Breast epithelium (tissue), 4 donors: ENCODE results near the gene ZC3H13. TPM values are rescaled to one million over a fixed set of nuclear protein-coding genes. Genes with fewer than 3 reads are reported as not detected.

ENCODE experiments used
- DNase-seq, 2 donors: peaks; one replicate each; pipeline ENCODE4 v3.0.0-alpha.2; 2019; ENCODE audit warnings: low spot score in 2 of 2
- H3K27ac ChIP-seq, 2 donors: fragments of 200-600 bp; sonication (generic) in 1 of 2; one replicate each; pipeline ENCODE4 v1.5.1; 2016 to 2019; ENCODE audit warnings: mild to moderate bottlenecking in 1 of 2
- H3K27me3 ChIP-seq, 2 donors: fragments of 200-600 bp; sonication (generic) in 1 of 2; one replicate each; pipeline versions ENCODE4 v1.5.1 to v1.6.0; 2017 to 2019; ENCODE audit warnings: control low read depth in 1 of 2, mild to moderate bottlenecking in 1 of 2
- H3K36me3 ChIP-seq: fragments of 200-600 bp; one replicate; pipeline ENCODE4 v1.5.1; 2019
- H3K4me1 ChIP-seq, 2 donors: fragments of 200-600 bp; sonication (generic); one replicate each; pipeline ENCODE4 v1.5.1; 2016 to 2019; ENCODE audit warnings: control low read depth in 1 of 2
- H3K4me3 ChIP-seq, 3 donors: fragments of 200-600 bp; sonication (generic); 1 replicate in 2 of 3; 2 replicates in 1 of 3; pipeline ENCODE4 v1.5.1; 2016 to 2019; ENCODE audit warnings: mild to moderate bottlenecking in 3 of 3, moderate library complexity in 2 of 3
- H3K9me3 ChIP-seq, 2 donors: fragments of 200-600 bp; sonication (generic) in 1 of 2; one replicate each; pipeline ENCODE4 v1.5.1; 2016 to 2019; ENCODE audit warnings: control low read depth in 1 of 2
- POLR2A ChIP-seq: fragments of 450-650 bp; IDR thresholded peaks from one replicate; pipeline ENCODE4 v1.6.1; 2016; ENCODE audit warnings: antibody characterized with exemption, mild to moderate bottlenecking, moderate library complexity
- POLR2AphosphoS5 ChIP-seq, 3 donors: sonication (generic); formaldehyde crosslinking; IDR thresholded peaks; one replicate each; pipeline ENCODE4 v1.6.1; 2017; ENCODE audit warnings: antibody characterized with exemption in 3 of 3
- intact Hi-C: fragments of 100-400 bp; cut with DNase I; formaldehyde crosslinking; loops from one replicate; pipeline ENCODE4 v1.15.1; 2023; ENCODE audit warnings: low total_unique reads
- total RNA-seq, 3 donors: library from RNA; depleted of rRNA; stranded (reverse); fragments of >200 nt; gene quantifications; one replicate each; pipeline ENCODE4 v1.1.0, GENCODE V29; 2016
- TF ChIP-seq, protein P1 (sequence below), 3 donors: fragments of 450-650 bp; IDR thresholded peaks; one replicate each; pipeline ENCODE4 v1.5.1; 2016 to 2017; ENCODE audit warnings: antibody characterized with exemption in 3 of 3, mild to moderate bottlenecking in 3 of 3, moderate library complexity in 3 of 3

The ZC3H13 gene
- total RNA-seq, 3 donors from 2014 or later, result 31.0 to 40.6 (median 38.9) TPM

DNA sequence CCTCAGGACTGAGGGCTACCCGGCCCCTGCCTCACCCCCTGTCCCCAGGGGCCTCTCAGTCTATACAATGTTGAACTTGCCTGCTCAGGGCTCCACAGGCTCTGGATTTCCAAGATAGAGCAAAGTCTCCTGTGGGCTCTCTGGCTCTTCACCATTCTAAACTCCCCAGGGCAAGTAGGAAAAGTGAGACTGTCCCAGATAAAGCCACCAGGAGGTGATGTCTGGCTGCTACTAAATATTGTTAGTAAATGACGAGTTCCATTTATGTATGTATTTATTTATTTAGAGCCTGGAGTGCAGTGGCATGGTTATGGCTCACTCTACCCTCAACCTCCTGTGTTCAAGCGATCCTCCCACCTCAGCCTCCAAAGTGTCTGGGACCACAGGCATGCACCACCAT, 127.4 kb downstream of the ZC3H13 start:
- no peaks in the 10 kb centered on the region for H3K9me3 ChIP-seq
- intact Hi-C loops, result no loop called here
- no peaks in the 10 kb centered on the region for H3K36me3 ChIP-seq
- H3K4me3 ChIP-seq, result no peak overlapping the region
- H3K4me1 ChIP-seq, result no peaks in the 10 kb centered on the region
- no peak overlapping the region for H3K27ac ChIP-seq
- DNase-seq, result no peak
- TF ChIP-seq, protein P1, sequence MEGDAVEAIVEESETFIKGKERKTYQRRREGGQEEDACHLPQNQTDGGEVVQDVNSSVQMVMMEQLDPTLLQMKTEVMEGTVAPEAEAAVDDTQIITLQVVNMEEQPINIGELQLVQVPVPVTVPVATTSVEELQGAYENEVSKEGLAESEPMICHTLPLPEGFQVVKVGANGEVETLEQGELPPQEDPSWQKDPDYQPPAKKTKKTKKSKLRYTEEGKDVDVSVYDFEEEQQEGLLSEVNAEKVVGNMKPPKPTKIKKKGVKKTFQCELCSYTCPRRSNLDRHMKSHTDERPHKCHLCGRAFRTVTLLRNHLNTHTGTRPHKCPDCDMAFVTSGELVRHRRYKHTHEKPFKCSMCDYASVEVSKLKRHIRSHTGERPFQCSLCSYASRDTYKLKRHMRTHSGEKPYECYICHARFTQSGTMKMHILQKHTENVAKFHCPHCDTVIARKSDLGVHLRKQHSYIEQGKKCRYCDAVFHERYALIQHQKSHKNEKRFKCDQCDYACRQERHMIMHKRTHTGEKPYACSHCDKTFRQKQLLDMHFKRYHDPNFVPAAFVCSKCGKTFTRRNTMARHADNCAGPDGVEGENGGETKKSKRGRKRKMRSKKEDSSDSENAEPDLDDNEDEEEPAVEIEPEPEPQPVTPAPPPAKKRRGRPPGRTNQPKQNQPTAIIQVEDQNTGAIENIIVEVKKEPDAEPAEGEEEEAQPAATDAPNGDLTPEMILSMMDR (IDR thresholded peaks at IDR 0.05), result no peak
- no peak for TF ChIP-seq POLR2A
- no peak for TF ChIP-seq POLR2AphosphoS5 (IDR thresholded peaks at IDR 0.05)
- no peaks in the 10 kb centered on the region for H3K27me3 ChIP-seq

- Histone ChIP-seq H3K36me3 (no peaks in the 10 kb centered on the region), H3K4me1 (no peaks in the 10 kb centered on the region), H3K4me3 (no peak overlapping the region), H3K9me3 (no peaks in the 10 kb centered on the region), H3K27ac (no peak overlapping the region), H3K27me3 (no peaks in the 10 kb centered on the region)
- DNase-seq, result no peak
- no peak for TF ChIP-seq POLR2AphosphoS5 (IDR thresholded peaks at IDR 0.05)
- TF ChIP-seq POLR2A, result no peak
- intact Hi-C loops, result no loop called here
These were observed 131.3 kb downstream of the ZC3H13 start for GRCh38 chr13:45921162-45921736.

- TF ChIP-seq, protein P1 (IDR thresholded peaks at IDR 0.05), result no peak
- no peak for TF ChIP-seq POLR2AphosphoS5 (IDR thresholded peaks at IDR 0.05)
- no peak for TF ChIP-seq POLR2A
- Histone ChIP-seq H3K4me1 (no peaks in the 10 kb centered on the region), H3K27me3 (no peaks in the 10 kb centered on the region), H3K27ac (no peak overlapping the region), H3K4me3 (no peak overlapping the region), H3K36me3 (no peaks in the 10 kb centered on the region), H3K9me3 (no peaks in the 10 kb centered on the region)
- intact Hi-C loops, result no loop called here
- no peak for DNase-seq
These were observed 133.9 kb downstream of the ZC3H13 start for GRCh38 chr13:45918597-45918996.

- no peaks in the 10 kb centered on the region for H3K4me1 ChIP-seq
- H3K27me3 ChIP-seq, result no peaks in the 10 kb centered on the region
- H3K9me3 ChIP-seq, result peaks cover 0 to 5% of the 10 kb centered on the region in 2 donors
- H3K36me3 ChIP-seq, result no peaks in the 10 kb centered on the region
- intact Hi-C loops, result no loop called here
- no peak for DNase-seq
- TF ChIP-seq POLR2A, result no peak
- H3K27ac ChIP-seq, result no peak overlapping the region
- H3K4me3 ChIP-seq, result no peak overlapping the region
These were observed 135.5 kb downstream of the ZC3H13 start for GRCh38 chr13:45917019-45917418.

GRCh38 chr13:45915686-45916439, 136.7 kb downstream of the ZC3H13 start:
- Histone ChIP-seq H3K4me3 (no peak overlapping the region), H3K36me3 (no peaks in the 10 kb centered on the region), H3K27ac (no peak overlapping the region), H3K9me3 (peaks cover 0 to 5% of the 10 kb centered on the region in 2 donors), H3K4me1 (no peaks in the 10 kb centered on the region), H3K27me3 (no peaks in the 10 kb centered on the region)
- DNase-seq, result no peak
- no peak for TF ChIP-seq POLR2AphosphoS5 (IDR thresholded peaks at IDR 0.05)
- TF ChIP-seq POLR2A, result no peak
- TF ChIP-seq, protein P1 (IDR thresholded peaks at IDR 0.05), result no peak
- intact Hi-C loops, result no loop called here

GRCh38 chr13:45909673-45910072, 142.9 kb downstream of the ZC3H13 start:
- DNase-seq, result no peak
- peaks cover 0 to 5% of the 10 kb centered on the region in 2 donors for H3K9me3 ChIP-seq
- intact Hi-C loops, result no loop called here
- TF ChIP-seq POLR2AphosphoS5 (IDR thresholded peaks at IDR 0.05) (no peak), POLR2A (no peak)
- TF ChIP-seq, protein P1 (IDR thresholded peaks at IDR 0.05), result no peak
- no peaks in the 10 kb centered on the region for H3K4me1 ChIP-seq
- H3K4me3 ChIP-seq, result no peak overlapping the region
- no peaks in the 10 kb centered on the region for H3K27me3 ChIP-seq
- H3K36me3 ChIP-seq, result no peaks in the 10 kb centered on the region
- no peak overlapping the region for H3K27ac ChIP-seq
